ENCODE measurements around the gene TSC22D2. TPM values are rescaled to one million over a fixed set of nuclear protein-coding genes. Genes with fewer than 3 reads are reported as not detected.

The TSC22D2 gene
- total RNA-seq, 1 experiment from 2014 or later: 20.0 TPM

DNA sequence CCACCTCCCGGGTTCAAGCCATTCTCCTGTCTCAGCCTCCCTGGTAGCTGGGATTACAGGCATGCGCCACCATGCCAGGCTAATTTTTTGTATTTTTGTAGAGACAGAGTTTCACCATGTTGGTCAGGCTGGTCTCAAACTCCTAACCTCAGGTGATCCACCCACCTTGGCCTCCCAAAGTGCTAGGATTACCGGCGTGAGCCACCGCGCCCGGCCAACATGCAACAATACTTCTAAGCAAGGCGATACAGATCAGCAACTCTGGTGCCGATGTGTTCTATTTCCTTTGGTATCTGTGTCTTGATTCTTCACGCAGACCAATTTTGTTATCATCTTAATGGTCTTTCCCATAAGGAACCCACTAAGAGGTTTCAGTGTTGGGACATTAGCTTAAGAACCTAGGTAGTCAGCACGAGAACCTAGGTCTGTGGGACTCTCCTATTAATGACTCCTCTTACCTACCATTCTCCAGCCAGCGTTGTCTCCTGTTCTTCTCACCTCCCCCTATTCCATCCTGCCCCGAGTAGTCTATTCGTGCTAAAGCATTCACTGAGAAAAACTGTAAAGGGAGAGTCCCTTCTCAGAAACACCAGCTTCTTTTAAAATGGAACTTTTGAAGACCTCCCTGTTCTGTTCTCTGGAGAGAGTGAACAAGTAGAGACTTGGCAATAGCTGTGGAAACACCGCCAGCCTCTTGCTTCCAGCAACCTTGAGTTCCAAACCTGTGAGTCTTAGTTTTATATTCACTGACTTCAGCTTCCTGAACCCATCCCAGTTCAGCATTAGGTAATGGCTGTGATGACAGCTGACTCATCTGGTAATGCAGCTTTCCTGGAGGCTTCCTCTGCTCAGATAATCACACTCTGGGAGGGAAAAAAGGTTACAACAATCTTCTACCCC is 61.2 kb downstream of the TSC22D2 start:
- Histone ChIP-seq H3K9me2 (ENCODE audit: insufficient read depth) (no peaks in the 10 kb centered on the region), H3K9me3 (ENCODE audit: control insufficient read depth in 1 of 2, insufficient read depth in 1 of 2, low read depth in 1 of 2, low read length in 2 of 2) (no peaks in the 10 kb centered on the region), H3K4me1 (ENCODE audit: control insufficient read depth in 1 of 2, insufficient read depth in 2 of 2, low read length in 2 of 2) (peaks cover 13 to 28% of the 10 kb centered on the region in 2 experiments), H2AFZ (ENCODE audit: low read depth, low read length, poor library complexity, severe bottlenecking) (no peak overlapping the region), H3K4me2 (ENCODE audit: low read length) (peak overlapping the region; percentile 61), H3K4me3 (replicated peaks in 1 of 2; ENCODE audit: low read depth in 1 of 2, low read length in 2 of 2) (0 out of 4 replicates have a peak overlapping the region, but pooled peaks of 1 of the 2 experiments have one; percentile 7), H3K9ac (ENCODE audit: low read length) (peak overlapping the region; percentile 17; the same call in 1 of the 2 replicates), H3K27ac (ENCODE audit: low read depth, low read length) (peak overlapping the region; percentile 13; the same call in 1 of the 2 replicates), H4K20me1 (ENCODE audit: insufficient read depth) (no peaks in the 10 kb centered on the region), H3K79me2 (ENCODE audit: insufficient read depth, low read length) (no peaks in the 10 kb centered on the region), H3K36me3 (ENCODE audit: control insufficient read depth in 1 of 2, insufficient read depth in 2 of 2, low read length in 2 of 2) (no peaks in the 10 kb centered on the region), H3K27me3 (ENCODE audit: insufficient read depth, low read length) (no peaks in the 10 kb centered on the region)
- no TSS peak for BruUV-seq (replicated peaks)
- CTCF ChIA-PET: no interaction called here
- DNase-seq (ENCODE audit: low read depth, low spot score) (peak; percentile 68), ATAC-seq (peak; percentile 86)
- POLR2A ChIA-PET: interaction anchor here (1.8 kb wide), 1 partner anchor 61 kb away, joined by 6 read pairs; the partner anchor contains the start of gene TSC22D2
- intact Hi-C loops (cut with micrococcal nuclease): no loop called here
- RAD21 ChIA-PET (ENCODE audit: low non-redundant PET in 1 of 2, low total read pairs in 2 of 2, uncharacterized antibody in 2 of 2, unreplicated experiment in 2 of 2): no interaction called here
- no peak for TF ChIP-seq ZNF274 (IDR thresholded peaks at IDR 0.05; ENCODE audit: low read depth, low read length)
- TF ChIP-seq SRF (IDR thresholded peaks at IDR 0.05; ENCODE audit: low read depth): no peak
- TF ChIP-seq POLR2AphosphoS5 (IDR thresholded peaks at IDR 0.05; ENCODE audit: low read depth, low read length): no peak
- TF ChIP-seq RAD21 (IDR thresholded peaks at IDR 0.05; ENCODE audit: low read depth): peak; percentile 22; the same call in 1 of the 2 replicates
- peak; percentile 88 for TF ChIP-seq JUND (IDR thresholded peaks at IDR 0.05)
- no peak for TF ChIP-seq TCF7L2 (IDR thresholded peaks at IDR 0.05; ENCODE audit: borderline replicate concordance, extremely low read depth, insufficient read depth, insufficient read length)
- TF ChIP-seq CTCF (IDR thresholded peaks at IDR 0.05 in 2 of 3, conservative IDR thresholded peaks at IDR 0.05 in 1 of 3; ENCODE audit: borderline replicate concordance in 1 of 3, insufficient read depth in 1 of 3, low read depth in 2 of 3, low read length in 2 of 3): no peak
- no peak for TF ChIP-seq MAX (IDR thresholded peaks at IDR 0.05)
- TF ChIP-seq SIN3A (IDR thresholded peaks at IDR 0.05; ENCODE audit: low read depth): 0 out of 2 replicates have a peak, but pooled peaks have one; percentile 37
- TF ChIP-seq YY1 (IDR thresholded peaks at IDR 0.05; ENCODE audit: extremely low read depth, insufficient replicate concordance, low read depth, low read length): peak; percentile 70
- no peak for TF ChIP-seq ZBTB33 (IDR thresholded peaks at IDR 0.05; ENCODE audit: extremely low read depth, insufficient replicate concordance, low read length)
- TF ChIP-seq ZFX (IDR thresholded peaks at IDR 0.05): no peak
- TF ChIP-seq CEBPB (IDR thresholded peaks at IDR 0.05; ENCODE audit: low read depth): peak; percentile 81
- TF ChIP-seq POLR2A (IDR thresholded peaks at IDR 0.05; ENCODE audit: borderline replicate concordance, extremely low read depth, insufficient read depth, insufficient read length): no peak
- no peak for TF ChIP-seq EZH2 (IDR thresholded peaks at IDR 0.05)
- TF ChIP-seq CBX3 (IDR thresholded peaks at IDR 0.05; ENCODE audit: low read depth): peak; percentile 77; the same call in 1 of the 2 replicates
- TF ChIP-seq EGR1 (IDR thresholded peaks at IDR 0.05; ENCODE audit: low read depth): no peak
- no peak for TF ChIP-seq ELF1 (IDR thresholded peaks at IDR 0.05; ENCODE audit: borderline replicate concordance, low read depth)
- TF ChIP-seq REST (IDR thresholded peaks at IDR 0.05; ENCODE audit: low read depth): no peak

Data from HCT116 (cell line).